IMR-90 (cell line): Measurements from ENCODE around the gene NCKAP5L. TPM values are rescaled to one million over a fixed set of nuclear protein-coding genes. Genes with fewer than 3 reads are reported as not detected.
A peak's percentile ranks its signal among the peaks of the same experiment; 100 is the strongest.

Experiments used
- ATAC-seq: fragments of 200-7000 bp; cut with Tn5 transposase; 2 replicates; pipeline ENCODE4 v1.9.1; 2020; ENCODE audit warnings: low read depth, mild to moderate bottlenecking, moderate library complexity
- BruUV-seq: library from RNA; stranded (reverse); fragments of 400-500 nt; replicated peaks from 2 replicates; lab custom pipeline; 2021; lab: Mats Ljungman, UMichigan
- CTCF ChIA-PET: fragments of 300-600 bp; formaldehyde crosslinking; extraction: SDS; loops from one replicate; lab custom pipeline; 2021; ENCODE audit warnings: antibody characterized with exemption; lab: Yijun Ruan, JAX
- POLR2A ChIA-PET: fragments of 300-600 bp; sonication (Branson Sonifier 250); formaldehyde crosslinking; loops from one replicate; lab custom pipeline; 2022; ENCODE audit warnings: antibody characterized with exemption; ENCODE audit not compliant: unreplicated experiment; lab: Charles Lee
- DNase-seq: peaks from one replicate; pipeline ENCODE4 v3.0.0; 2013
- H2AFZ ChIP-seq: replicated peaks from 2 replicates; pipeline ENCODE3; 2013; ENCODE audit warnings: low read length, mild to moderate bottlenecking; ENCODE audit not compliant: poor library complexity
- H2AK5ac ChIP-seq: 2 replicates; pipeline ENCODE4 v1.6.1; 2013; ENCODE audit warnings: low read depth, low read length, inconsistent platforms
- H2AK9ac ChIP-seq: replicated peaks from 2 replicates; pipeline ENCODE3; 2013; ENCODE audit warnings: mild to moderate bottlenecking, low read depth, low read length, moderate library complexity; ENCODE audit not compliant: poor library complexity
- H2BK120ac ChIP-seq: 2 replicates; pipeline ENCODE4 v1.6.1; 2013; ENCODE audit warnings: low read depth, low read length, inconsistent platforms
- H2BK15ac ChIP-seq: 3 replicates; pipeline ENCODE4 v1.6.1; 2013; ENCODE audit warnings: low read depth, low read length, inconsistent platforms
- H2BK20ac ChIP-seq: 2 replicates; pipeline ENCODE4 v1.6.1; 2013; ENCODE audit warnings: low read depth, mild to moderate bottlenecking, inconsistent platforms, low read length, moderate library complexity
- H2BK5ac ChIP-seq: 2 replicates; pipeline ENCODE4 v1.6.1; 2013; ENCODE audit warnings: mild to moderate bottlenecking, low read depth, low read length, inconsistent platforms; ENCODE audit not compliant: poor library complexity, severe bottlenecking
- H3K14ac ChIP-seq: replicated peaks from 2 replicates; pipeline ENCODE4 v1.6.1; 2013; ENCODE audit warnings: low read depth, low read length, inconsistent platforms
- H3K18ac ChIP-seq: 2 replicates; pipeline ENCODE4 v1.6.1; 2013; ENCODE audit warnings: low read depth, low read length, control low read depth
- H3K23ac ChIP-seq: 2 replicates; pipeline ENCODE4 v1.6.1; 2013; ENCODE audit warnings: low read depth, low read length, inconsistent platforms
- H3K27ac ChIP-seq: 2 replicates; pipeline ENCODE4 v1.5.1; 2013; ENCODE audit warnings: mild to moderate bottlenecking, control low read depth, low read length; ENCODE audit not compliant: insufficient read depth
- H3K27me3 ChIP-seq: 2 replicates; pipeline ENCODE4 v1.6.1; 2013; ENCODE audit warnings: low read length; ENCODE audit not compliant: control insufficient read depth, insufficient read depth
- H3K36me3 ChIP-seq: 2 replicates; pipeline ENCODE4 v1.6.1; 2013; ENCODE audit warnings: low read length, mixed read lengths; ENCODE audit not compliant: control insufficient read depth, insufficient read depth
- H3K4ac ChIP-seq: 2 replicates; pipeline ENCODE4 v1.6.1; 2013; ENCODE audit warnings: low read depth, low read length, inconsistent platforms
- H3K4me1 ChIP-seq: 2 replicates; pipeline ENCODE4 v1.6.1; 2013; ENCODE audit warnings: low read length, mixed read lengths; ENCODE audit not compliant: control insufficient read depth, insufficient read depth
- H3K4me2 ChIP-seq: 2 replicates; pipeline ENCODE4 v1.6.1; 2013; ENCODE audit warnings: low read depth, mild to moderate bottlenecking, control low read depth, low read length, moderate library complexity
- H3K4me3 ChIP-seq: 2 replicates; pipeline ENCODE4 v1.5.1; 2013; ENCODE audit warnings: low read depth, mild to moderate bottlenecking, control low read depth, low read length, moderate library complexity; ENCODE audit not compliant: insufficient read depth
- H3K56ac ChIP-seq: 2 replicates; pipeline ENCODE4 v1.6.1; 2013; ENCODE audit warnings: low read length, inconsistent platforms; ENCODE audit not compliant: insufficient read depth; ENCODE audit errors: extremely low read depth
- H3K79me1 ChIP-seq, 2 experiments: 2 replicates each; pipeline ENCODE4 v1.6.1; 2013; ENCODE audit warnings: low read length in 2 of 2, inconsistent platforms in 1 of 2, low read depth in 1 of 2
- H3K9ac ChIP-seq: 2 replicates; pipeline ENCODE4 v1.6.1; 2013; ENCODE audit warnings: low read depth, low read length, control low read depth
- H3K9me1 ChIP-seq: 2 replicates; pipeline ENCODE4 v1.6.1; 2013; ENCODE audit warnings: low read length, inconsistent platforms; ENCODE audit not compliant: insufficient read depth
- H3K9me3 ChIP-seq: 2 replicates; pipeline ENCODE4 v1.6.1; 2013; ENCODE audit warnings: low read length; ENCODE audit not compliant: control insufficient read depth, insufficient read depth
- H4K20me1 ChIP-seq: 2 replicates; pipeline ENCODE4 v1.6.1; 2013; ENCODE audit warnings: low read length, inconsistent platforms; ENCODE audit not compliant: insufficient read depth
- H4K5ac ChIP-seq: 2 replicates; pipeline ENCODE4 v1.6.1; 2013; ENCODE audit warnings: mild to moderate bottlenecking, low read depth, low read length, control low read depth
- H4K8ac ChIP-seq, 2 experiments: 2 replicates each; pipeline ENCODE4 v1.6.1; 2013; ENCODE audit warnings: low read depth in 2 of 2, low read length in 2 of 2, control low read depth in 1 of 2, inconsistent platforms in 1 of 2
- H4K91ac ChIP-seq: 2 replicates; pipeline ENCODE4 v1.6.1; 2013; ENCODE audit warnings: low read depth, low read length, inconsistent platforms; ENCODE audit not compliant: insufficient read depth
- BHLHE40 ChIP-seq: fragments of 150-350 bp; IDR thresholded peaks from 2 replicates; pipeline ENCODE4 v1.6.1; 2016; ENCODE audit warnings: mild to moderate bottlenecking, low read depth, low read length
- CHD1 ChIP-seq: IDR thresholded peaks from 2 replicates; pipeline ENCODE4 v1.6.1; 2012; ENCODE audit warnings: low read depth, low read length, improper control_type of control experiment
- RAD21 ChIP-seq: IDR thresholded peaks from 2 replicates; pipeline ENCODE4 v1.6.1; 2012; ENCODE audit warnings: low read length, improper control_type of control experiment
- SMC3 ChIP-seq: fragments of 150-350 bp; IDR thresholded peaks from 2 replicates; pipeline ENCODE4 v1.6.1; 2016; ENCODE audit warnings: low read depth, mild to moderate bottlenecking, antibody characterized with exemption, low read length, moderate library complexity
- WGBS, 2 experiments: methylation state at CpG; one replicate each; pipeline versions ENCODE4 v1.1.5 to v1.1.7; 2013; ENCODE audit warnings: missing lambda C conversion rate in 2 of 2; ENCODE audit not compliant: insufficient read length in 1 of 2; ENCODE audit errors: extremely low coverage in 2 of 2; 5-methylcytosine and 5-hydroxymethylcytosine counted together
- dilution Hi-C: fragments of 300-500 bp; cut with HindIII; formaldehyde crosslinking; loops from one replicate; pipeline ENCODE4 v1.14.3; 2018; ENCODE audit warnings: low sequenced_read_pairs; ENCODE audit not compliant: unreplicated experiment
- in situ Hi-C: fragments of 300-500 bp; cut with MboI; formaldehyde crosslinking; loops from 3 replicates; pipeline ENCODE4 v1.14.3; 2019; ENCODE audit warnings: low sequenced_read_pairs, inconsistent platforms, mixed read lengths
- intact Hi-C: fragments of 100-400 bp; cut with micrococcal nuclease; formaldehyde crosslinking; loops from 2 replicates; pipeline ENCODE4 v1.10.0; 2022
- polyA plus RNA-seq, 3 experiments: library from polyadenylated mRNA; depleted of rRNA; stranded (reverse); fragments of >200 nt; gene quantifications; 2 replicates each; pipeline ENCODE4 v1.2.3, GENCODE V29; 2012; ENCODE audit warnings: low replicate concordance in 1 of 3
- total RNA-seq: library from RNA; depleted of rRNA; stranded (reverse); fragments of >200 nt; gene quantifications from 2 replicates; pipeline ENCODE4 v1.2.3, GENCODE V29; 2012
- TF ChIP-seq, protein P1 (sequence below): conservative IDR thresholded peaks from 2 replicates; pipeline ENCODE4 v1.5.1; 2012; ENCODE audit warnings: mild to moderate bottlenecking, low read depth, low read length, improper control_type of control experiment
- TF ChIP-seq, protein P2 (sequence below): fragments of 150-350 bp; IDR thresholded peaks from 2 replicates; pipeline ENCODE4 v1.6.1; 2017; ENCODE audit warnings: mild to moderate bottlenecking, antibody characterized with exemption, low read length, low read depth

The NCKAP5L gene
- total and polyA plus RNA-seq, 2 of the 4 experiments (the other 2 are of a cell fraction): 6.1 to 14.4 TPM

DNA sequence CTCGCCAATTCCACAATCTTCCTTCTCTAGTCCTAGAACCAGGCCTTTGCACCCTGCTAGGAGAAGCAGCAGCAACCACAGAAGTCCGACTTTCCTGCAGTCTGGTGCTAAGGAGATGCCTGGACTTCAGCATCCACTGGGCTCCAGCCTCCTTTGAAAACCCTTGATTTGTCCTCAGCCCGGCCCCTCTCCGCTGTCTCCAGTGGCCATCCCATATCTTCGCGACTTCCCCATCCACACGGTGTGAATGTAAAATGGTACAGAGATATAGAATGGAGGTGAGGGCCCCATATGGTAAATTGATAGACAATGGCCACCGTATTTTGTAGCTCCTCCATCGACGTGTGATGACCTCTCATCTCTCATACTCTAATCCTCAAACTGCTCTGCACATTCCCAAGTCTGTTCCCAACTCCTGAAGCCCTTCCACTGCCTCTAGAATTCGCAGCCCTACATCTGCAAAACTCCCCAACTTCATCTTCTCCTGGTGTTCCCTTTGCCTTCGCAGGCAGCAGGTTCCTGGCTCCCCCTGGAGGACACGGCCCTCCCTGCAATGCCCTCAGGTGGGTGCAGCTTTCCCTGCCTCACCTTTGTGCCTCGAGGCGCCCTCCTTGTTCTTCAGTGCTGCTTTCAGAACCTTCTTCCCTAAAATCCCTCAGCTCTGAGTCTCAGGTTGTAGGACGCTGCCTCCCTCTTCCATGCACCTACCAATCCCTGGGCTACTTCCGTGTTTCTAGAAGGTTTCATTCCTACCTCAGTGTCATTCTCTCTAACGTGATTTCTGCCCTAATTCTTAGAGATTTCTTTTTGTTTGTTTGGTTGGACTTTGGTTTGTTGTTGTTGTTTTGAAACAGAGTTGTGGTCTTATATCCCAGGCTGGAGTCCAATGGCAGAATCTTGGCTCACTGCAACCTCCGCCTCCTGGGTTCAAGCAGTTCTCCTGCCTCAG lies 50.1 kb downstream of the NCKAP5L start:
- Histone ChIP-seq H4K5ac (no peak overlapping the region), H3K36me3 (no peaks in the 10 kb centered on the region), H3K14ac (no peak overlapping the region), H3K4me1 (no peaks in the 10 kb centered on the region), H4K20me1 (no peaks in the 10 kb centered on the region), H3K27me3 (peaks cover 4% of the 10 kb centered on the region; the same call in 1 of the 2 replicates), H2BK5ac (no peak overlapping the region), H3K9me3 (no peaks in the 10 kb centered on the region), H3K18ac (no peak overlapping the region), H3K23ac (no peak overlapping the region), H3K4ac (no peak overlapping the region), H4K91ac (no peak overlapping the region), H2BK20ac (no peak overlapping the region), H3K4me2 (no peak overlapping the region), H3K9ac (no peak overlapping the region), H2AK5ac (no peak overlapping the region), H2AFZ (peak overlapping the region; percentile 85), H3K4me3 (no peak overlapping the region), H3K79me1 (no peaks in the 10 kb centered on the region), H4K8ac (peak overlapping the region in 1 of 2 experiments; percentile 63; a peak in 1 of 4 replicates), H3K27ac (no peak overlapping the region), H2BK15ac (no peak overlapping the region), H2AK9ac (peak overlapping the region; percentile 26), H3K9me1 (no peaks in the 10 kb centered on the region), H3K56ac (no peak overlapping the region), H2BK120ac (no peak overlapping the region)
- ATAC-seq: peak; percentile 61
- TF ChIP-seq SMC3 (peak; percentile 39; the same call in 1 of the 2 replicates), BHLHE40 (no peak), RAD21 (peak; percentile 53), CHD1 (no peak)
- TF ChIP-seq, protein P1, sequence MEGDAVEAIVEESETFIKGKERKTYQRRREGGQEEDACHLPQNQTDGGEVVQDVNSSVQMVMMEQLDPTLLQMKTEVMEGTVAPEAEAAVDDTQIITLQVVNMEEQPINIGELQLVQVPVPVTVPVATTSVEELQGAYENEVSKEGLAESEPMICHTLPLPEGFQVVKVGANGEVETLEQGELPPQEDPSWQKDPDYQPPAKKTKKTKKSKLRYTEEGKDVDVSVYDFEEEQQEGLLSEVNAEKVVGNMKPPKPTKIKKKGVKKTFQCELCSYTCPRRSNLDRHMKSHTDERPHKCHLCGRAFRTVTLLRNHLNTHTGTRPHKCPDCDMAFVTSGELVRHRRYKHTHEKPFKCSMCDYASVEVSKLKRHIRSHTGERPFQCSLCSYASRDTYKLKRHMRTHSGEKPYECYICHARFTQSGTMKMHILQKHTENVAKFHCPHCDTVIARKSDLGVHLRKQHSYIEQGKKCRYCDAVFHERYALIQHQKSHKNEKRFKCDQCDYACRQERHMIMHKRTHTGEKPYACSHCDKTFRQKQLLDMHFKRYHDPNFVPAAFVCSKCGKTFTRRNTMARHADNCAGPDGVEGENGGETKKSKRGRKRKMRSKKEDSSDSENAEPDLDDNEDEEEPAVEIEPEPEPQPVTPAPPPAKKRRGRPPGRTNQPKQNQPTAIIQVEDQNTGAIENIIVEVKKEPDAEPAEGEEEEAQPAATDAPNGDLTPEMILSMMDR: peak; percentile 61
- TF ChIP-seq, protein P2, sequence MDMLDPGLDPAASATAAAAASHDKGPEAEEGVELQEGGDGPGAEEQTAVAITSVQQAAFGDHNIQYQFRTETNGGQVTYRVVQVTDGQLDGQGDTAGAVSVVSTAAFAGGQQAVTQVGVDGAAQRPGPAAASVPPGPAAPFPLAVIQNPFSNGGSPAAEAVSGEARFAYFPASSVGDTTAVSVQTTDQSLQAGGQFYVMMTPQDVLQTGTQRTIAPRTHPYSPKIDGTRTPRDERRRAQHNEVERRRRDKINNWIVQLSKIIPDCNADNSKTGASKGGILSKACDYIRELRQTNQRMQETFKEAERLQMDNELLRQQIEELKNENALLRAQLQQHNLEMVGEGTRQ: no peak
- dilution Hi-C loops (no loop called here), in situ Hi-C loops (loop anchor here (5.0 to 10.0 kb wide), 3 partner anchors 59 to 289 kb away; partner anchors contain the start of gene AQP5), intact Hi-C loops (loop anchor here (2.0 kb wide), 2 partner anchors 167 to 279 kb away; partner anchors contain the start of gene ASIC1)
- WGBS, 2 experiments: 24% methylated on average over 7 of the region's 19 CpGs; no CpG with 5 or more reads in 1 of the 2 experiments
- ChIA-PET CTCF (interaction anchor here (0.5 to 2.3 kb wide), 6 partner anchors 10 to 140 kb away, joined by 3 to 13 read pairs (median 3); no protein-coding TSS in a partner anchor), POLR2A (no interaction called here)
- peak; percentile 16 for DNase-seq
- BruUV-seq: no TSS peak
